GM12874 (cell line): Measurements from ENCODE around the gene NRG3.

Experiments used
- TF ChIP-seq, protein P1 (sequence below): IDR thresholded peaks from 2 replicates; pipeline ENCODE4 v1.5.1; 2011; ENCODE audit warnings: low read depth, mild to moderate bottlenecking, control low read depth, low read length, moderate library complexity; ENCODE audit not compliant: insufficient read depth

NRG3 gene

DNA sequence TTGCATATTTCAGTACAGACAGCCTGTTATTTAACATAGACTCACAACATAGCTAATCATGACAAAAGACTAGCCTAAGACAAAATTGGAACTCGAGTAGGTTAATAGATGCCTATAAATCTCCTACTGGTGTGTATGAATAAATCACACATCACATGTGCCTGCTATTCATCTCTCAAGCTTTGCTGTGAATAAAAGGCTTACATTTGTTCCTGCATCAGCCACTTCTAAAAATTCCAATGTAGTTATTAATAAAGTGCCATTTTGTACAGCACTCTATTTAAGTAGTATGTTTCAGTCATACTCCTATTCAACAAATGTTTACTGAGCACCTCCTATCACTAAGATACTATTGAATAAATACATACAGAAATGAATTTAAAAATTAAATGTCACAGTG lies 486.3 kb downstream of the NRG3 start:
- TF ChIP-seq, protein P1, sequence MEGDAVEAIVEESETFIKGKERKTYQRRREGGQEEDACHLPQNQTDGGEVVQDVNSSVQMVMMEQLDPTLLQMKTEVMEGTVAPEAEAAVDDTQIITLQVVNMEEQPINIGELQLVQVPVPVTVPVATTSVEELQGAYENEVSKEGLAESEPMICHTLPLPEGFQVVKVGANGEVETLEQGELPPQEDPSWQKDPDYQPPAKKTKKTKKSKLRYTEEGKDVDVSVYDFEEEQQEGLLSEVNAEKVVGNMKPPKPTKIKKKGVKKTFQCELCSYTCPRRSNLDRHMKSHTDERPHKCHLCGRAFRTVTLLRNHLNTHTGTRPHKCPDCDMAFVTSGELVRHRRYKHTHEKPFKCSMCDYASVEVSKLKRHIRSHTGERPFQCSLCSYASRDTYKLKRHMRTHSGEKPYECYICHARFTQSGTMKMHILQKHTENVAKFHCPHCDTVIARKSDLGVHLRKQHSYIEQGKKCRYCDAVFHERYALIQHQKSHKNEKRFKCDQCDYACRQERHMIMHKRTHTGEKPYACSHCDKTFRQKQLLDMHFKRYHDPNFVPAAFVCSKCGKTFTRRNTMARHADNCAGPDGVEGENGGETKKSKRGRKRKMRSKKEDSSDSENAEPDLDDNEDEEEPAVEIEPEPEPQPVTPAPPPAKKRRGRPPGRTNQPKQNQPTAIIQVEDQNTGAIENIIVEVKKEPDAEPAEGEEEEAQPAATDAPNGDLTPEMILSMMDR = no peak

DNA sequence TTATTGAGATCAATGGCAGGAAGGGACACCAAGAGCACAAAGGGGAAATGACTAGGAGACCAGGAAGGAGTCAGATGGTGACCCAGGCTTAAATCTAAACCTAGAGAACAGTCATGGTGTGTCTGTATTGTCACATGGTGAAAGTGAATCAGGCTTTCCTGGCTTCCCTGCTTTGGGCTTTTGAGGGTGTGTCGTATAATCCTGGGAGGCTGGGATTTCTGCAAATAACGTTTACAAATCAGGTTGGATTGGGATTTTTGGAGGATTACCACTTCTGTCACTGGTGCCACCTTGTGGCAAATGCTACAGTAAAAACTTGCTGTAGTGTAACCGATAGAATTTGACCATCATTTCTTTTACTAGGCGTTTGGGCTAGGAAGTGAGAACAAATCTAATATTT lies 502.6 kb downstream of the NRG3 start:
- TF ChIP-seq, protein P1 = peak; percentile 13; the same call in 1 of the 2 replicates

DNA sequence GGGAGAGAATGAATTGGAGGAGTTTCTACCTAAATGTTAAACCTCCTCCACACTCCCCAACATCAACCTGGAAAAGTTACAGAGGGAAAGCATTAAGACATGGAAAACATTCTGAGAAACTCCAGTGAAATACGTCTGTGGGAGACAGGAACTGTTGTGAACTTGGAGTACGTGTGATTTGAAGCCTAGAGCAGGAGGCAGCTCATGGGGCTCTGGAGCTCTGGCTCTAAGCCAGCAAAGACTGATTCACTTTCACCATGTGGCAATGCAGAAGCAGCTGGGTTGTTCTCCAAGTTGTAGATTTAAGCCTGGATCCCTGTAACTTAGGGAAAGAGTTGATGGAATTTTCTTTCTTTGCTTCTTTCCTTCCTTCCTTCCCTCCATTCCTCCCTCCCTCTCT lies 503.2 kb downstream of the NRG3 start:
- TF ChIP-seq, protein P1 = no peak

DNA sequence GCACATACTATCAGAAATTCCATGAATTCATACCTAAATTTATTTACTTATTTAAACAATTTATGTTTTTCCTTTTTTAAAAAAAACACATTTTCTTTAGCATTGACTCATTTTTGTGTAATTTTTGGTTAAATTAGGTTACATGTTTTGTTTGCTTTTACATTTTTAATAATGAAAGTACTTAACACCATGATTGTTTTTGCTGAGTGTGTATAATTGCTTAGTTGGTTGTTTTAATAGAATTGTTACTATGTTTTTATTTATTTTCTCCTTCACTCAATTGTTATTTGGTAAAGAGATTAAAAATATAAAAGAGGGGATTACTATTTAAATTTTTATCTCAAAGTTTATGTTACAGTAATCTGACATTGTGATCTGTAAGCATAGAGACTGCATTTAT lies 508.4 kb downstream of the NRG3 start:
- TF ChIP-seq, protein P1 = no peak

DNA sequence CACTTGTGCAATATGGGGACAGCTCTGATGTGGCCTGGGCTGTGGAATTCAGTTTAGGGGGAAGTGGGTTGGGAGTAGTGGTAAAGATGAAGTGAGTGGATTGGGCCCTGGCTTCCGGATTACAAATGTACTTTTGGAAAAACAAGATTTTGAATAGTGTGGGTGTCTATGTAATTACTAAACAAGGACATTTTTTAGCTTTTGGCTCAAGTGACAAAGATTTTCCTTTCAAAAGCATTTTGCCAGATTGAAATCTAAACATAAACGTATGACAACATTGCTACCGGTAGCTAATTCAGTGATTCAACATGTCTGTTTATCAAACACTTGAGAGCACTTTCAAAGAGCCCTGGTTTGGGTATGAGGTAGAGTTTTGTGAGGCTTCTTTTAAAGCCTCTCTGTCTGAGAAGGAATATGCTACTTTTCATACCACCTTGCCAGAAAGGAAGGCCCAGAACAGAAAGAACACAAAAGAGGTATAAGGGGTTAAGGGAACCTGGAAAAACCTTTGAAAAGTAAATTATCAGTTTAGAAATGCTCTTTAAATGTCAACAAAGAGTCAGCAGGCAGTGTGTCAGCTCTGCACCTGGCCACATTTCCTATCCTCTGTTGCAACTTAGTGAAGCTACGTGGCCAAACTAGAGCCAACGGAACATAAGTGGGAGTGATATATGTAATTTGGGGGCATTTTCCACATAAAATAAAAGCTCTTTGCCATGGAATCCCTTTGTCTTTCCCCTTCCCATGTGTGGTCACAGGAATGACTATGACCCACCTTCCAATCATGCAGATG lies 516.1 kb downstream of the NRG3 start:
- TF ChIP-seq, protein P1 = no peak

DNA sequence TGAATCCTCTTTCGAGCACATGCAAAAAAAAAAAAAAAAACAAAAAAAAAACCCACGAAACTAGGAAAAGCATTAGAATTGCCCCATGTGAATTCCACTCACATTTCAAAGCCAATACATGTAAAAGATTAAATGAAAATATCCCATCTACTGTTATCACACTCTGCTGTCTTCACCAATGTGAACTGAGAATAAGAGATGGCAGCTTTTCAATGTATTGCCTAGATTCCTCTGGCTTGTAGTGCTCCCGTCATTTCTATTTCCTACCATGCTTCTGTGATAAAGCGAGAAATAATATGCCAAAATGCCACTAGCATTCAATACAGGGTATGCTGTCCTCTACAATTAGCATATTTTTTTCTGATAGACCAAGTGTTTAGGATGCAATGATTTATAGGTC lies 517.0 kb downstream of the NRG3 start:
- TF ChIP-seq, protein P1 = no peak

DNA sequence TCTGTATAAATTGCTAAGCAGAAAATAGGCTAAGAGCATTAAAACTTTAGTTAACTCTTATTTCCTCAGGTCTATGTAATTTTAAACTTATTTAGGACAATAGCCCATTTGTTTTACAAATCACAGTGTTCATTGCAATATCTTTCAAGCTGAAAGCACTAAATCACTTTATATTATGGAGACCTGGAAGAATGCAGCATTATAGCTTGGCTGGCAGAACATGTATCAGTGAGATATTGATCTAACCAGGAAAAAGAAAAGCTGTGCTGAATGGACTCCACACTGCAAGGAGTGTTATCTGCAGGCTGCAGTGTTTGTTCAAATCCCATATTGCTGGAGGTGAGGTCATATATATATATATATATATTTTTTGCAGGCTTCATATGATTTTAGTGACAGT lies 517.5 kb downstream of the NRG3 start:
- TF ChIP-seq, protein P1 = no peak
